Fibroblast of lung (primary cell): ENCODE results near the gene CYTH4.

ENCODE experiments used
- EZH2 ChIP-seq: IDR thresholded peaks from 2 replicates; pipeline ENCODE4 v1.5.1; 2012; ENCODE audit warnings: low read length, control low read depth, mild to moderate bottlenecking; ENCODE audit errors: missing control alignments
- TF ChIP-seq, protein P1 (sequence below), 2 donors: IDR thresholded peaks in 1 of 2; conservative IDR thresholded peaks in 1 of 2; 1 replicate in 1 of 2; 2 replicates in 1 of 2; pipeline ENCODE4 v1.5.1; 2011 to 2012; ENCODE audit warnings: low read length in 2 of 2, control low read depth in 1 of 2, inconsistent platforms in 1 of 2, low read depth in 1 of 2, mild to moderate bottlenecking in 1 of 2

DNA sequence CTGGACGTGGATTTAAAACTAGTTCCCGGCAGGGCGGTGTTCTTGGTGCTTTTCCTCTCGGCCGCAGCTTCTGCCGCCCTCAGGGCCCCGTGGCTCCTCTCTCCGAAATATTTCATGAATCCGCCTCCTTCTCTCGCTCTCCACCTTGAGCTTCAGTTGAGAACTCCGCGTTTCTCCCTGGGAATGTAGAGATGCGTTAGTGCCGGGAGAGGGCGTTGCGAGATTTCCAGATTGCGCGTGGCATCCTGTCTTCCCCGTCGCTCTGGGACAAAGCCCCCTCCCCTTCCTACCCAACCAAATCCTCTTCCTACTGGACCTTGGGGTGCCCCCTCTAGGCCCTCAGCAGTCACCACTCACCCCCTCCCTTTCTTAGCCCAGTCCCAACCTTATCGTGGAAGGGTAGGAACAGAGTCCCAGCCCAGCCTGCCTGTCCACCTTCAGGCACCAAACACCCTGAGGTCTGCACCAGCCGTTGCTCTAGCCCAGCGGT is 22.7 kb upstream of the CYTH4 start:
- no peak for TF ChIP-seq EZH2
- TF ChIP-seq, protein P1, sequence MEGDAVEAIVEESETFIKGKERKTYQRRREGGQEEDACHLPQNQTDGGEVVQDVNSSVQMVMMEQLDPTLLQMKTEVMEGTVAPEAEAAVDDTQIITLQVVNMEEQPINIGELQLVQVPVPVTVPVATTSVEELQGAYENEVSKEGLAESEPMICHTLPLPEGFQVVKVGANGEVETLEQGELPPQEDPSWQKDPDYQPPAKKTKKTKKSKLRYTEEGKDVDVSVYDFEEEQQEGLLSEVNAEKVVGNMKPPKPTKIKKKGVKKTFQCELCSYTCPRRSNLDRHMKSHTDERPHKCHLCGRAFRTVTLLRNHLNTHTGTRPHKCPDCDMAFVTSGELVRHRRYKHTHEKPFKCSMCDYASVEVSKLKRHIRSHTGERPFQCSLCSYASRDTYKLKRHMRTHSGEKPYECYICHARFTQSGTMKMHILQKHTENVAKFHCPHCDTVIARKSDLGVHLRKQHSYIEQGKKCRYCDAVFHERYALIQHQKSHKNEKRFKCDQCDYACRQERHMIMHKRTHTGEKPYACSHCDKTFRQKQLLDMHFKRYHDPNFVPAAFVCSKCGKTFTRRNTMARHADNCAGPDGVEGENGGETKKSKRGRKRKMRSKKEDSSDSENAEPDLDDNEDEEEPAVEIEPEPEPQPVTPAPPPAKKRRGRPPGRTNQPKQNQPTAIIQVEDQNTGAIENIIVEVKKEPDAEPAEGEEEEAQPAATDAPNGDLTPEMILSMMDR (conservative IDR thresholded peaks at IDR 0.05 in 1 of 2, IDR thresholded peaks at IDR 0.05 in 1 of 2; ENCODE audit: low read depth in 1 of 2, low read length in 2 of 2), result peak; percentile 64 to 79
